WTC11 (cell line): ENCODE results near the gene PARVB. TPM values are rescaled to one million over a fixed set of nuclear protein-coding genes. Genes with fewer than 3 reads are reported as not detected.
"Not testable (repeated sequence)": the region's sequence is repeated elsewhere in the genome, so short reads cannot be mapped to it uniquely, and the experiment has no call there.

Experiments used
- ATAC-seq: fragments of 200-7000 bp; cut with Tn5 transposase; 2 replicates; pipeline ENCODE4 v1.10.0; 2021; ENCODE audit warnings: mild to moderate bottlenecking, moderate library complexity
- CTCF ChIA-PET: fragments of 300-600 bp; sonication (Branson Sonifier 250); formaldehyde crosslinking; loops from one replicate; lab custom pipeline; 2021; ENCODE audit warnings: antibody characterized with exemption; lab: Charles Lee
- POLR2A ChIA-PET: fragments of 350-600 bp; sonication (Branson Sonifier 250); formaldehyde crosslinking; loops from one replicate; lab custom pipeline; 2021; ENCODE audit warnings: antibody characterized with exemption; lab: Charles Lee
- DNase-seq: peaks from one replicate; pipeline ENCODE4 v3.0.0; 2021; ENCODE audit warnings: low spot score
- H3K27ac Mint-ChIP-seq: 2 replicates; pipeline ENCODE4 v1.8.0; 2021; ENCODE audit warnings: mixed read lengths
- H3K27me3 Mint-ChIP-seq: 2 replicates; pipeline ENCODE4 v1.8.0; 2021; ENCODE audit warnings: low read depth, mild to moderate bottlenecking, moderate library complexity, mixed read lengths
- H3K36me3 Mint-ChIP-seq: 2 replicates; pipeline ENCODE4 v1.8.0; 2021; ENCODE audit warnings: mixed read lengths
- H3K4me1 Mint-ChIP-seq: 2 replicates; pipeline ENCODE4 v1.8.0; 2022; ENCODE audit warnings: mixed read lengths
- H3K4me3 Mint-ChIP-seq: 2 replicates; pipeline ENCODE4 v1.8.0; 2021; ENCODE audit warnings: mild to moderate bottlenecking, moderate library complexity, mixed read lengths
- H3K9me3 Mint-ChIP-seq: 2 replicates; pipeline ENCODE4 v1.8.0; 2021; ENCODE audit warnings: mixed read lengths
- ATF6 ChIP-seq: sonication (generic); formaldehyde crosslinking; IDR thresholded peaks from 2 replicates; pipeline ENCODE4 v1.8.1; 2023; ENCODE audit warnings: mild to moderate bottlenecking, missing genetic modification reagents
- CBFB ChIP-seq: sonication (generic); formaldehyde crosslinking; IDR thresholded peaks from 2 replicates; pipeline ENCODE4 v1.8.1; 2022; ENCODE audit warnings: mild to moderate bottlenecking, low read depth, missing genetic modification reagents
- CREB1 ChIP-seq: sonication (generic); formaldehyde crosslinking; IDR thresholded peaks from 2 replicates; pipeline ENCODE4 v1.8.0; 2023; ENCODE audit warnings: mild to moderate bottlenecking, missing genetic modification reagents
- FOXK1 ChIP-seq: sonication (generic); formaldehyde crosslinking; IDR thresholded peaks from 2 replicates; pipeline ENCODE4 v1.8.0; 2022; ENCODE audit warnings: mild to moderate bottlenecking, moderate library complexity, missing genetic modification reagents
- IRF1 ChIP-seq: sonication (generic); formaldehyde crosslinking; IDR thresholded peaks from 2 replicates; pipeline ENCODE4 v1.8.0; 2023; ENCODE audit warnings: missing genetic modification reagents
- JAZF1 ChIP-seq: fragments of 250-450 bp; sonication (Bioruptor Pico); IDR thresholded peaks from 2 replicates; pipeline ENCODE4 v1.9.0; 2021; ENCODE audit warnings: moderate library complexity, mild to moderate bottlenecking, inconsistent platforms
- MYBL2 ChIP-seq: sonication (generic); formaldehyde crosslinking; IDR thresholded peaks from 2 replicates; pipeline ENCODE4 v1.8.1; 2023; ENCODE audit warnings: mild to moderate bottlenecking, moderate library complexity, missing genetic modification reagents
- SMAD3 ChIP-seq: sonication (generic); formaldehyde crosslinking; IDR thresholded peaks from 2 replicates; pipeline ENCODE4 v1.8.0; 2022; ENCODE audit warnings: missing genetic modification reagents, mild to moderate bottlenecking, borderline replicate concordance
- SMAD4 ChIP-seq: sonication (generic); formaldehyde crosslinking; IDR thresholded peaks from 2 replicates; pipeline ENCODE4 v1.8.0; 2022; ENCODE audit warnings: mild to moderate bottlenecking, missing genetic modification reagents
- TP53 ChIP-seq: sonication (generic); formaldehyde crosslinking; IDR thresholded peaks from 2 replicates; pipeline ENCODE4 v1.8.1; 2023; ENCODE audit warnings: mild to moderate bottlenecking, missing genetic modification reagents
- USF2 ChIP-seq: sonication (generic); formaldehyde crosslinking; IDR thresholded peaks from 2 replicates; pipeline ENCODE4 v1.8.1; 2023; ENCODE audit warnings: mild to moderate bottlenecking, missing genetic modification reagents, moderate library complexity
- ZNF219 ChIP-seq: sonication (generic); formaldehyde crosslinking; IDR thresholded peaks from 2 replicates; pipeline ENCODE4 v1.8.0; 2023; ENCODE audit warnings: missing genetic modification reagents, mild to moderate bottlenecking, borderline replicate concordance
- ZNF232 ChIP-seq: sonication (generic); formaldehyde crosslinking; IDR thresholded peaks from 2 replicates; pipeline ENCODE4 v1.8.0; 2022; ENCODE audit warnings: mild to moderate bottlenecking, missing genetic modification reagents
- ZNF416 ChIP-seq: fragments of 250-450 bp; sonication (Bioruptor Pico); IDR thresholded peaks from 2 replicates; pipeline ENCODE4 v1.9.0; 2021; ENCODE audit warnings: mild to moderate bottlenecking, inconsistent platforms
- ZNF512 ChIP-seq: sonication (generic); formaldehyde crosslinking; IDR thresholded peaks from 2 replicates; pipeline ENCODE4 v1.8.1; 2022; ENCODE audit warnings: missing genetic modification reagents, borderline replicate concordance
- total RNA-seq: library from RNA; stranded (reverse); gene quantifications from 3 replicates; pipeline ENCODE4 v1.2.3, GENCODE V29; 2021

PARVB gene
- total RNA-seq, 1 experiment from 2014 or later: 3.3 TPM

DNA sequence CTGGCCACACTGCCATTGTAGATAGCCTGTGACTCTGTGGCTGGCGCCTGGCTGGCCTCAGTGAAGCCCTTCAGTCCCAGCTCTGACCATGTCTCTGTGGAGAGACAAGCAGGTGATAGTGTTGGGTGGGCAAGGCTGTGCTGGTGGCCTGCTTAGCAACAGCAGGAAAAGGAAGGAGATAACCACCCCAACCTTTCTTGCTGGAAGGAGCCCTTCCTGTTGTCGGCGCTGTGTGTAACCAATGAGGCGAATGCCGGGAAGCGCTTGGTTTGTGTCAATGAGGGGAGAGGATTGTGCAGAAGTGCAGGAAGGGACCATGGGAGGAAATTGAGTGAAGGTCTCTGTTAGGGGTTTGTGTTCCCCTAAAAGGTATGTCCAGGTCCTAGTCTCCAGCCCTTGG is 27.3 kb downstream of the PARVB start:
- ATAC-seq (no peak), DNase-seq (no peak)
- ChIA-PET CTCF (interaction anchor here (0.9 to 1.9 kb wide), 2 partner anchors 18 to 58 kb away, joined by 3 to 13 read pairs; no protein-coding TSS in a partner anchor), POLR2A (no interaction called here)
- Mint-ChIP-seq H3K27me3 (no peaks in the 10 kb centered on the region), H3K27ac (no peak overlapping the region), H3K4me1 (peaks cover 15% of the 10 kb centered on the region), H3K4me3 (no peak overlapping the region), H3K9me3 (no peaks in the 10 kb centered on the region), H3K36me3 (no peaks in the 10 kb centered on the region)
- TF ChIP-seq CBFB (CRISPR knock-in tag) (no peak), SMAD4 (CRISPR knock-in tag) (no peak), CREB1 (CRISPR knock-in tag) (no peak), TP53 (CRISPR knock-in tag) (no peak), IRF1 (no peak), MYBL2 (CRISPR knock-in tag) (no peak)

GRCh38 chr22:44051961-44052360 is 27.9 kb downstream of the PARVB start:
- ChIA-PET CTCF (interaction anchor here (0.8 kb wide), 1 partner anchor 618 kb away, joined by 3 read pairs; no protein-coding TSS in a partner anchor), POLR2A (no interaction called here)
- 0 out of 2 replicates have a peak overlapping the region, but pooled peaks have one; percentile 43 for H3K27ac Mint-ChIP-seq
- TF ChIP-seq ZNF219 (no peak), ZNF512 (CRISPR knock-in tag) (no peak), ZNF232 (no peak), ZNF416 (CRISPR knock-in tag) (no peak), JAZF1 (CRISPR knock-in tag) (no peak), ATF6 (no peak)
- ATAC-seq (peak; percentile 44; the same call in 1 of the 2 replicates), DNase-seq (no peak)
- peaks cover 15% of the 10 kb centered on the region for H3K4me1 Mint-ChIP-seq
- H3K36me3 Mint-ChIP-seq: no peaks in the 10 kb centered on the region
- H3K4me3 Mint-ChIP-seq: no peak overlapping the region
- H3K27me3 Mint-ChIP-seq: no peaks in the 10 kb centered on the region
- H3K9me3 Mint-ChIP-seq: peaks cover 1% of the 10 kb centered on the region; the same call in 1 of the 2 replicates

DNA sequence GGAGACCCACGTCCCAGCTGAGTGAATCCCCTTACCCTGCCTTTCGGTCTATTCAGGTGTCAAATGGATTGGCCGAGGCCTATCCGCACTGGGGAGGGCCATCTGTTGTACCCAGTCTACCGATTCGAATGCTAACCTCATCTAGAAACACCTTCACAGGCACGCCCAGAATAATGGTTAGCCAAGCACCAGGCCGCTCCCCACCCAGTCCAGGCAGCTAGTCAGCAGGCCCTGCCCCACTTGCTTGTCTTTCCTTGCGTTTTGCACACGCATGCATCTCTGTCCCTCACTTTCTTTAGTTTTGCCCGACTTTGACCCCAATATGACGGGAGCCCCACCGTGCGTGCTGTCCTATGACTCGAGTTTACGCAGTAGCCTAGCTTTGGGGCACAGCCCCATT is 31.7 kb downstream of the PARVB start:
- H3K27ac Mint-ChIP-seq: no peak overlapping the region
- H3K4me1 Mint-ChIP-seq: peaks cover 15% of the 10 kb centered on the region
- H3K4me3 Mint-ChIP-seq: no peak overlapping the region
- DNase-seq: no peak
- no peak for TF ChIP-seq USF2 (CRISPR knock-in tag)
- no peak for TF ChIP-seq SMAD3 (CRISPR knock-in tag)
- no peak for TF ChIP-seq FOXK1 (CRISPR knock-in tag)
- no peak for ATAC-seq
- POLR2A ChIA-PET: no interaction called here
- peaks cover 9% of the 10 kb centered on the region for H3K9me3 Mint-ChIP-seq
- CTCF ChIA-PET: interaction anchor here (3.1 kb wide), 1 partner anchor 63 kb away, joined by 8 read pairs; no protein-coding TSS in a partner anchor
- H3K36me3 Mint-ChIP-seq: peaks cover 5% of the 10 kb centered on the region; the same call in 1 of the 2 replicates
- H3K27me3 Mint-ChIP-seq: no peaks in the 10 kb centered on the region

DNA sequence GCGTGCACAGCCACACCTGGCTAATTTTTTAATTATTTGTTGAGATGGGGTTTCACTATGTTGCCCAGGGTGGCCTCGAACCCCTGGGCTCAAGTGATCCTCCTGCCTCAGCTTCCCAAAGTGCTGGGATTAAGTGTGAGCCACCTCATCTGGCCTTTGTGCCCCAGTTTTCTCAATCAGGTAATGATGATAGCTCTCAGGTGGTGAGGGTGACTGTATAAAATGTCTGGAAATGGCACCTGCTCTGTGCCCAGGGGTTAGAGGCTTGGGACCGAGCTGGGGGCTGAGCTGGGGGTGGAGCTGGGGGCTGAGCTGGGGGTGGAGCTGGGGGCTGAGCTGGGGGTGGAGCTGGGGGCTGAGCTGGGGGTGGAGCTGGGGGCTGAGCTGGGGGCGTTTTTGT is 32.5 kb downstream of the PARVB start:
- H3K4me3 Mint-ChIP-seq, H3K36me3 Mint-ChIP-seq, DNase-seq, POLR2A ChIA-PET, H3K27me3 Mint-ChIP-seq, H3K27ac Mint-ChIP-seq, H3K9me3 Mint-ChIP-seq, H3K4me1 Mint-ChIP-seq, ATAC-seq: not testable (repeated sequence)
- CTCF ChIA-PET: interaction anchor here (3.1 kb wide), 1 partner anchor 63 kb away, joined by 8 read pairs; no protein-coding TSS in a partner anchor
